K562 (cell line): Measurements from ENCODE around the gene MILR1. TPM values are rescaled to one million over a fixed set of nuclear protein-coding genes. Genes with fewer than 3 reads are reported as not detected.

Experiments used
- EZH2 ChIP-seq: IDR thresholded peaks from 2 replicates; pipeline ENCODE4 v1.6.1; 2012; ENCODE audit warnings: low read depth, mild to moderate bottlenecking, inconsistent platforms, low read length, borderline replicate concordance
- FOXM1 ChIP-seq, 2 experiments: fragments of 450-650 bp in 1 of 2; sonication (generic) in 1 of 2; formaldehyde crosslinking in 1 of 2; IDR thresholded peaks; 2 replicates each; pipeline versions ENCODE4 v1.6.1 to v1.9.0; 2017 to 2022; ENCODE audit warnings: low read depth in 2 of 2, mild to moderate bottlenecking in 2 of 2, missing genetic modification reagents in 1 of 2, moderate library complexity in 1 of 2
- LEF1 ChIP-seq: fragments of 450-650 bp; IDR thresholded peaks from 2 replicates; pipeline ENCODE4 v1.6.1; 2016; ENCODE audit warnings: mild to moderate bottlenecking
- MGA ChIP-seq: fragments of 450-650 bp; IDR thresholded peaks from 2 replicates; pipeline ENCODE4 v1.6.1; 2016; ENCODE audit warnings: mild to moderate bottlenecking, moderate library complexity
- MTA3 ChIP-seq: fragments of 450-650 bp; formaldehyde crosslinking; IDR thresholded peaks from 2 replicates; pipeline ENCODE4 v1.6.1; 2017; ENCODE audit warnings: mild to moderate bottlenecking, borderline replicate concordance
- NFATC3 ChIP-seq: fragments of 450-650 bp; IDR thresholded peaks from 2 replicates; pipeline ENCODE4 v1.6.1; 2017; ENCODE audit warnings: mild to moderate bottlenecking
- polyA plus RNA-seq, 8 experiments: library from polyadenylated mRNA; depleted of rRNA in 4 of 8; stranded (reverse) in 5 of 8; unstranded in 3 of 8; fragments of >200 nt; fragmentation: Nextera tagmentation in 2 of 8; fragmentation: Illumina TruSeq in 1 of 8; extraction: Ambion mirVana in 2 of 8; extraction: Trizol in 1 of 8; gene quantifications; 2 replicates each; pipeline versions ENCODE4 v1.2.1 to v1.2.3, GENCODE V29; 2011 to 2014; ENCODE audit warnings: inconsistent platforms in 1 of 8, missing spikeins in 1 of 8
- total RNA-seq, 7 experiments: library from RNA; depleted of rRNA in 6 of 7; stranded (reverse); fragments of >200 nt in 6 of 7; fragmentation: Illumina TruSeq in 2 of 7; extraction: Trizol in 2 of 7; gene quantifications; 2 replicates each; pipeline versions ENCODE4 v1.2.1 to v1.2.3, GENCODE V29; 2011 to 2021; ENCODE audit warnings: low replicate concordance in 1 of 7
- TF ChIP-seq, protein P1 (sequence below): fragments of 250-450 bp; sonication (Bioruptor Pico); IDR thresholded peaks from 2 replicates; pipeline ENCODE4 v1.4.0; 2020; ENCODE audit warnings: mild to moderate bottlenecking, moderate library complexity
- TF ChIP-seq, protein P2 (sequence below), 2 experiments: fragments of 250-450 bp in 1 of 2; fragments of 450-650 bp in 1 of 2; sonication (Bioruptor Pico) in 1 of 2; IDR thresholded peaks; 2 replicates each; pipeline versions ENCODE4 v1.6.1 to v1.8.0; 2016 to 2021; ENCODE audit warnings: mild to moderate bottlenecking in 2 of 2, moderate library complexity in 2 of 2, missing compliant biosample characterization in 1 of 2, missing genetic modification characterization in 1 of 2

Gene MILR1
- total and polyA plus RNA-seq, 9 of the 15 experiments (the other 6 are each of a cell fraction or from before 2014, with no cell fraction given), result 3.8 to 14.1 (median 7.1) TPM

DNA sequence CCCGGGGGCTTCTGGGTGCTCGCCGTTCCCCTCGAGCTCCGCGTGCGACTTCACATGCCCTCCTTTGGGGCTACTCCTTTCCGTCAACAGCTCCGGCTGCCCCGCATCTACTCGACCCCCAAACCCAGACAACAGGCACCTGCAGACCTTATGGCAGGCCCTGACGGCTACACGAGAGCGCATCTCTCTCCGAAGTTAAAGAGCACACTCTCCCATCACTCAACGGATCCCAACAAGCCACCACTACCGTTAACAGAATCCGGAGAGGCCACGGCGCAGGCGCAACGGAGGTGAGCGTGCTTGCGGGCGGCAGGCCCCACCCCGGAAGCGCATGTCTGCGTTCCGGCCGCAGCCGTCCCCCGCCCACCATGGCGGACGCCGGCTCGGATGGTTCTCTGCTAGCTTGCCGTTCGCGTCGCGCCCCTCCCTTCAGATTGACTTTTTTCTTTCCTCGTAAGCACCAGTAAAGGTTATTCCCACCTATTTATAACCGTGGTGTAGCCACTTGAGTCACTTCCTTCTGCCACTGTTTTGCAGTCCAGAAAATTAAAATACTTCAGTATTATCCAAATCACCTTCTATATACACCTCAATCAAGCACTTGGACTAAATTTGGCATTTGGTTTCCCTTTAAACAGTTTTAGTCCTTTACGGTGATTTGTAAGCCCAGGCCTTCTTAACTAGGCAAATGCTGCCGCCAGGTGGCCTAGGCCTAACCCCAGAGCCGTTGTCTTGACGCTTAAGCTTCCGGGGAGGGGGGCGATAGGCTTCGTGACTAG, 48.1 kb downstream of the MILR1 start, which contains the start of gene POLG2 (continued):
- peak; percentile 89 for TF ChIP-seq MGA
- TF ChIP-seq, protein P1, sequence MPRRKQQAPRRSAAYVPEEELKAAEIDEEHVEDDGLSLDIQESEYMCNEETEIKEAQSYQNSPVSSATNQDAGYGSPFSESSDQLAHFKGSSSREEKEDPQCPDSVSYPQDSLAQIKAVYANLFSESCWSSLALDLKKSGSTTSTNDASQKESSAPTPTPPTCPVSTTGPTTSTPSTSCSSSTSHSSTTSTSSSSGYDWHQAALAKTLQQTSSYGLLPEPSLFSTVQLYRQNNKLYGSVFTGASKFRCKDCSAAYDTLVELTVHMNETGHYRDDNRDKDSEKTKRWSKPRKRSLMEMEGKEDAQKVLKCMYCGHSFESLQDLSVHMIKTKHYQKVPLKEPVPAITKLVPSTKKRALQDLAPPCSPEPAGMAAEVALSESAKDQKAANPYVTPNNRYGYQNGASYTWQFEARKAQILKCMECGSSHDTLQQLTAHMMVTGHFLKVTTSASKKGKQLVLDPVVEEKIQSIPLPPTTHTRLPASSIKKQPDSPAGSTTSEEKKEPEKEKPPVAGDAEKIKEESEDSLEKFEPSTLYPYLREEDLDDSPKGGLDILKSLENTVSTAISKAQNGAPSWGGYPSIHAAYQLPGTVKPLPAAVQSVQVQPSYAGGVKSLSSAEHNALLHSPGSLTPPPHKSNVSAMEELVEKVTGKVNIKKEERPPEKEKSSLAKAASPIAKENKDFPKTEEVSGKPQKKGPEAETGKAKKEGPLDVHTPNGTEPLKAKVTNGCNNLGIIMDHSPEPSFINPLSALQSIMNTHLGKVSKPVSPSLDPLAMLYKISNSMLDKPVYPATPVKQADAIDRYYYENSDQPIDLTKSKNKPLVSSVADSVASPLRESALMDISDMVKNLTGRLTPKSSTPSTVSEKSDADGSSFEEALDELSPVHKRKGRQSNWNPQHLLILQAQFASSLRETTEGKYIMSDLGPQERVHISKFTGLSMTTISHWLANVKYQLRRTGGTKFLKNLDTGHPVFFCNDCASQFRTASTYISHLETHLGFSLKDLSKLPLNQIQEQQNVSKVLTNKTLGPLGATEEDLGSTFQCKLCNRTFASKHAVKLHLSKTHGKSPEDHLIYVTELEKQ (CRISPR knock-in tag), result 0 out of 2 replicates have a peak, but pooled peaks have one; percentile 44
- TF ChIP-seq LEF1, result peak; percentile 21; the same call in 1 of the 2 replicates
- TF ChIP-seq, protein P2, sequence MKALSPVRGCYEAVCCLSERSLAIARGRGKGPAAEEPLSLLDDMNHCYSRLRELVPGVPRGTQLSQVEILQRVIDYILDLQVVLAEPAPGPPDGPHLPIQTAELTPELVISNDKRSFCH (CRISPR knock-in tag; IDR thresholded peaks at IDR 0.05), result no peak
- TF ChIP-seq, protein P2 (tag; IDR thresholded peaks at IDR 0.05), result peak; percentile 74; the same call in 1 of the 2 replicates
- peak; percentile 96 for TF ChIP-seq NFATC3
- TF ChIP-seq FOXM1 (IDR thresholded peaks at IDR 0.05; ENCODE audit: low read depth), result peak; percentile 4; the same call in 1 of the 2 replicates
- TF ChIP-seq FOXM1 (CRISPR knock-in tag; IDR thresholded peaks at IDR 0.05; ENCODE audit: low read depth), result peak; percentile 86
- TF ChIP-seq EZH2, result no peak
- TF ChIP-seq MTA3, result no peak
